Panc1 (cell line): Measurements from ENCODE around the gene OR2T4. TPM values are rescaled to one million over a fixed set of nuclear protein-coding genes. Genes with fewer than 3 reads are reported as not detected.

Experiments
- ATAC-seq: fragments of 200-7000 bp; cut with Tn5 transposase; 2 replicates; pipeline ENCODE4 v1.9.1; 2020; ENCODE audit warnings: mild to moderate bottlenecking, moderate library complexity
- BruUV-seq: library from RNA; stranded (reverse); fragments of 400-500 nt; replicated peaks from 2 replicates; lab custom pipeline; 2021; lab: Mats Ljungman, UMichigan
- CTCF ChIA-PET: fragments of 300-600 bp; sonication (Branson Sonifier 250); formaldehyde crosslinking; loops from one replicate; lab custom pipeline; 2022; ENCODE audit warnings: antibody characterized with exemption; lab: Charles Lee
- POLR2A ChIA-PET: fragments of 300-600 bp; sonication (Branson Sonifier 250); formaldehyde crosslinking; loops from one replicate; lab custom pipeline; 2022; ENCODE audit warnings: antibody characterized with exemption; lab: Charles Lee
- DNase-seq: peaks from one replicate; pipeline ENCODE4 v3.0.0-alpha.2; 2010; ENCODE audit warnings: low read depth, low spot score
- H3K27ac ChIP-seq: 2 replicates; pipeline ENCODE4 v1.5.1; 2011; ENCODE audit warnings: mild to moderate bottlenecking, low read length, inconsistent platforms
- H3K27me3 ChIP-seq: fragments of 200-500 bp; sonication (Bioruptor generic); 2 replicates; pipeline ENCODE4 v1.6.0; 2014; ENCODE audit warnings: low read length, inconsistent platforms; ENCODE audit not compliant: control insufficient read depth, insufficient read depth
- H3K36me3 ChIP-seq: fragments of 200-500 bp; sonication (Bioruptor generic); 2 replicates; pipeline ENCODE4 v1.5.1; 2014; ENCODE audit warnings: inconsistent platforms, mild to moderate bottlenecking, low read length, moderate library complexity; ENCODE audit not compliant: control insufficient read depth, insufficient read depth
- H3K4me1 ChIP-seq: 2 replicates; pipeline ENCODE4 v1.5.1; 2011; ENCODE audit warnings: inconsistent platforms, mild to moderate bottlenecking, low read length, moderate library complexity; ENCODE audit not compliant: control insufficient read depth, insufficient read depth
- H3K4me3 ChIP-seq, 2 experiments: 2 replicates each; pipeline ENCODE4 v1.5.1; 2011 to 2012; ENCODE audit warnings: low read depth in 2 of 2, low read length in 2 of 2, mild to moderate bottlenecking in 2 of 2, inconsistent platforms in 1 of 2, moderate library complexity in 1 of 2
- H3K9me3 ChIP-seq: fragments of 200-500 bp; sonication (Bioruptor generic); 2 replicates; pipeline ENCODE4 v1.5.1; 2014; ENCODE audit warnings: low read depth, mild to moderate bottlenecking, inconsistent platforms, low read length, moderate library complexity; ENCODE audit not compliant: control insufficient read depth, insufficient read depth
- POLR2AphosphoS5 ChIP-seq: IDR thresholded peaks from 2 replicates; pipeline ENCODE4 v1.6.1; 2012; ENCODE audit warnings: mild to moderate bottlenecking, low read depth, low read length, moderate library complexity
- REST ChIP-seq, 2 experiments: IDR thresholded peaks; 2 replicates each; pipeline ENCODE4 v1.6.1; 2011 to 2012; ENCODE audit warnings: low read depth in 2 of 2, control low read depth in 1 of 2, low read length in 1 of 2, mild to moderate bottlenecking in 1 of 2, moderate library complexity in 1 of 2; ENCODE audit not compliant: insufficient read depth in 1 of 2
- SIN3A ChIP-seq: IDR thresholded peaks from 2 replicates; pipeline ENCODE4 v1.6.1; 2012; ENCODE audit warnings: low read depth, mild to moderate bottlenecking, low read length, moderate library complexity, borderline replicate concordance; ENCODE audit not compliant: insufficient read depth
- TCF7L2 ChIP-seq: IDR thresholded peaks from 2 replicates; pipeline ENCODE4 v1.6.1; 2011; ENCODE audit warnings: mild to moderate bottlenecking, low read depth, low read length, inconsistent platforms
- in situ Hi-C: cut with HindIII; loops from 2 replicates; pipeline ENCODE4 v1.10.0; 2016; ENCODE audit warnings: low sequenced_read_pairs, low pct_unique_long_range_greater_than_20kb
- intact Hi-C: fragments of 100-400 bp; cut with micrococcal nuclease; formaldehyde crosslinking; loops from one replicate; pipeline ENCODE4 v1.10.0; 2022; ENCODE audit not compliant: unreplicated experiment
- total RNA-seq: library from RNA; stranded (reverse); gene quantifications from one replicate; pipeline ENCODE4 v1.2.1, GENCODE V29; 2021; ENCODE audit not compliant: unreplicated experiment
- TF ChIP-seq, protein P1 (sequence below): fragments of 450-650 bp; IDR thresholded peaks from 2 replicates; pipeline ENCODE4 v1.5.1; 2017; ENCODE audit warnings: mild to moderate bottlenecking

The OR2T4 gene
- total RNA-seq, 1 experiment from 2014 or later: not detected

DNA sequence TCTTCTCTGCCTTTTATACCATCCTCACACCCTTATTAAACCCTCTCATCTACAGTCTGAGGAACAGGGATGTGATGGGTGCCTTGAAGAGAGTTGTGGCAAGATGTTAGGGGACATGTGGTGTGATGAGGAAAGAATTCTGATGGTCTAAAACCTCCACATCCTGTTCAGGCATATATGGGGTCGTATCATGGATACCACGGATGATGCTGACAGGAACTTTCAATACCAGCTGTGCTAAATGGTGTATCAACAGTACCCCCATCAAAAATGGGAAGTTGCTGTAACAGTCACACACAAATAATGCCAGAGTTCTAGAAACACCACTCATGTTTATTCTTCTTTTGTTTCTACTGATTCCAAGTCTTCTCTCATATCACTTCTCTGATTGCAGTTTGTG is 27.0 kb downstream of the OR2T4 start:
- intact Hi-C loops: no loop called here
- no peak for ATAC-seq
- POLR2A ChIA-PET: no interaction called here

GRCh38 chr1:248393050-248393449 is 31.6 kb downstream of the OR2T4 start:
- no peak for DNase-seq
- CTCF ChIA-PET: no interaction called here
- no peaks in the 10 kb centered on the region for H3K27me3 ChIP-seq
- no TSS peak for BruUV-seq
- TF ChIP-seq REST (IDR thresholded peaks at IDR 0.05; ENCODE audit: insufficient read depth in 1 of 2, low read depth in 2 of 2, low read length in 1 of 2) (no peak), TCF7L2 (no peak), POLR2AphosphoS5 (no peak), SIN3A (no peak)
- TF ChIP-seq, protein P1, sequence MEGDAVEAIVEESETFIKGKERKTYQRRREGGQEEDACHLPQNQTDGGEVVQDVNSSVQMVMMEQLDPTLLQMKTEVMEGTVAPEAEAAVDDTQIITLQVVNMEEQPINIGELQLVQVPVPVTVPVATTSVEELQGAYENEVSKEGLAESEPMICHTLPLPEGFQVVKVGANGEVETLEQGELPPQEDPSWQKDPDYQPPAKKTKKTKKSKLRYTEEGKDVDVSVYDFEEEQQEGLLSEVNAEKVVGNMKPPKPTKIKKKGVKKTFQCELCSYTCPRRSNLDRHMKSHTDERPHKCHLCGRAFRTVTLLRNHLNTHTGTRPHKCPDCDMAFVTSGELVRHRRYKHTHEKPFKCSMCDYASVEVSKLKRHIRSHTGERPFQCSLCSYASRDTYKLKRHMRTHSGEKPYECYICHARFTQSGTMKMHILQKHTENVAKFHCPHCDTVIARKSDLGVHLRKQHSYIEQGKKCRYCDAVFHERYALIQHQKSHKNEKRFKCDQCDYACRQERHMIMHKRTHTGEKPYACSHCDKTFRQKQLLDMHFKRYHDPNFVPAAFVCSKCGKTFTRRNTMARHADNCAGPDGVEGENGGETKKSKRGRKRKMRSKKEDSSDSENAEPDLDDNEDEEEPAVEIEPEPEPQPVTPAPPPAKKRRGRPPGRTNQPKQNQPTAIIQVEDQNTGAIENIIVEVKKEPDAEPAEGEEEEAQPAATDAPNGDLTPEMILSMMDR: no peak
- H3K9me3 ChIP-seq: no peaks in the 10 kb centered on the region
- no peaks in the 10 kb centered on the region for H3K36me3 ChIP-seq
- intact Hi-C loops (no loop called here), in situ Hi-C loops (no loop called here)
- no peak for ATAC-seq
- no peaks in the 10 kb centered on the region for H3K4me1 ChIP-seq
- H3K27ac ChIP-seq: no peak overlapping the region
- POLR2A ChIA-PET: no interaction called here
- no peak overlapping the region for H3K4me3 ChIP-seq

More for the DNA sequence above, 27.0 kb downstream of the OR2T4 start:
- Histone ChIP-seq H3K4me1 (no peaks in the 10 kb centered on the region), H3K27me3 (no peaks in the 10 kb centered on the region), H3K4me3 (no peak overlapping the region), H3K36me3 (no peaks in the 10 kb centered on the region), H3K9me3 (no peaks in the 10 kb centered on the region), H3K27ac (no peak overlapping the region)
- no peak for DNase-seq
- no TSS peak for BruUV-seq
- in situ Hi-C loops: no loop called here
- CTCF ChIA-PET: no interaction called here
- TF ChIP-seq REST (IDR thresholded peaks at IDR 0.05; ENCODE audit: insufficient read depth in 1 of 2, low read depth in 2 of 2, low read length in 1 of 2): no peak
- no peak for TF ChIP-seq SIN3A
- no peak for TF ChIP-seq TCF7L2
- TF ChIP-seq, protein P1: no peak
- no peak for TF ChIP-seq POLR2AphosphoS5
